ENCODE data around the gene PTPRN2.

PTPRN2 gene

GRCh38 chr7:158265743-158266080 is 321.9 kb downstream of the PTPRN2 start:
- in situ Hi-C loops (cut with MboI; ENCODE audit: low pct_unique_long_range_greater_than_20kb, low sequenced_read_pairs), result no loop called here
- DNase-seq, result no peak

- DNase-seq, result no peak
- in situ Hi-C loops (cut with MboI; ENCODE audit: low pct_unique_long_range_greater_than_20kb, low sequenced_read_pairs), result no loop called here
Observed at GRCh38 chr7:158264881-158265742, 322.5 kb downstream of the PTPRN2 start.

GRCh38 chr7:158263964-158264748 is 323.5 kb downstream of the PTPRN2 start:
- no peak for DNase-seq
- in situ Hi-C loops (cut with MboI; ENCODE audit: low pct_unique_long_range_greater_than_20kb, low sequenced_read_pairs), result no loop called here

- DNase-seq, result no peak
- in situ Hi-C loops (cut with MboI; ENCODE audit: low pct_unique_long_range_greater_than_20kb, low sequenced_read_pairs), result no loop called here
Observed at GRCh38 chr7:158263110-158263963, 324.3 kb downstream of the PTPRN2 start.

- in situ Hi-C loops (cut with MboI; ENCODE audit: low pct_unique_long_range_greater_than_20kb, low sequenced_read_pairs), result no loop called here
Observed at GRCh38 chr7:158262284-158263109, 325.1 kb downstream of the PTPRN2 start.

GRCh38 chr7:158261362-158262235 is 326.0 kb downstream of the PTPRN2 start:
- in situ Hi-C loops (cut with MboI; ENCODE audit: low pct_unique_long_range_greater_than_20kb, low sequenced_read_pairs), result no loop called here
- DNase-seq, result no peak

More at GRCh38 chr7:158262284-158263109, 325.1 kb downstream of the PTPRN2 start:
- DNase-seq, result no peak

GRCh38 chr7:158260567-158261361 is 326.9 kb downstream of the PTPRN2 start:
- in situ Hi-C loops (cut with MboI; ENCODE audit: low pct_unique_long_range_greater_than_20kb, low sequenced_read_pairs), result no loop called here
- DNase-seq, result no peak

GRCh38 chr7:158259671-158260418 is 327.8 kb downstream of the PTPRN2 start:
- in situ Hi-C loops (cut with MboI; ENCODE audit: low pct_unique_long_range_greater_than_20kb, low sequenced_read_pairs), result no loop called here
- DNase-seq, result no peak

GRCh38 chr7:158259141-158259540 is 328.5 kb downstream of the PTPRN2 start:
- DNase-seq, result no peak
- in situ Hi-C loops (cut with MboI; ENCODE audit: low pct_unique_long_range_greater_than_20kb, low sequenced_read_pairs), result no loop called here

- no peak for DNase-seq
- in situ Hi-C loops (cut with MboI; ENCODE audit: low pct_unique_long_range_greater_than_20kb, low sequenced_read_pairs), result no loop called here
Observed at GRCh38 chr7:158258411-158259130, 329.1 kb downstream of the PTPRN2 start.

GRCh38 chr7:158257516-158258410 is 329.9 kb downstream of the PTPRN2 start:
- in situ Hi-C loops (cut with MboI; ENCODE audit: low pct_unique_long_range_greater_than_20kb, low sequenced_read_pairs), result no loop called here
- DNase-seq, result no peak

- no peak for DNase-seq
- in situ Hi-C loops (cut with MboI; ENCODE audit: low pct_unique_long_range_greater_than_20kb, low sequenced_read_pairs), result no loop called here
Observed at GRCh38 chr7:158257001-158257400, 330.6 kb downstream of the PTPRN2 start.

- no peak for DNase-seq
- in situ Hi-C loops (cut with MboI; ENCODE audit: low pct_unique_long_range_greater_than_20kb, low sequenced_read_pairs), result no loop called here
Observed at GRCh38 chr7:158256091-158256816, 331.4 kb downstream of the PTPRN2 start.

GRCh38 chr7:158255558-158255957 is 332.1 kb downstream of the PTPRN2 start:
- in situ Hi-C loops (cut with MboI; ENCODE audit: low pct_unique_long_range_greater_than_20kb, low sequenced_read_pairs), result no loop called here
- DNase-seq, result no peak
